ENCODE measurements around the gene PTPRG. TPM values are rescaled to one million over a fixed set of nuclear protein-coding genes. Genes with fewer than 3 reads are reported as not detected.

The PTPRG gene
- polyA plus RNA-seq, 1 donor: 95.1 TPM

DNA sequence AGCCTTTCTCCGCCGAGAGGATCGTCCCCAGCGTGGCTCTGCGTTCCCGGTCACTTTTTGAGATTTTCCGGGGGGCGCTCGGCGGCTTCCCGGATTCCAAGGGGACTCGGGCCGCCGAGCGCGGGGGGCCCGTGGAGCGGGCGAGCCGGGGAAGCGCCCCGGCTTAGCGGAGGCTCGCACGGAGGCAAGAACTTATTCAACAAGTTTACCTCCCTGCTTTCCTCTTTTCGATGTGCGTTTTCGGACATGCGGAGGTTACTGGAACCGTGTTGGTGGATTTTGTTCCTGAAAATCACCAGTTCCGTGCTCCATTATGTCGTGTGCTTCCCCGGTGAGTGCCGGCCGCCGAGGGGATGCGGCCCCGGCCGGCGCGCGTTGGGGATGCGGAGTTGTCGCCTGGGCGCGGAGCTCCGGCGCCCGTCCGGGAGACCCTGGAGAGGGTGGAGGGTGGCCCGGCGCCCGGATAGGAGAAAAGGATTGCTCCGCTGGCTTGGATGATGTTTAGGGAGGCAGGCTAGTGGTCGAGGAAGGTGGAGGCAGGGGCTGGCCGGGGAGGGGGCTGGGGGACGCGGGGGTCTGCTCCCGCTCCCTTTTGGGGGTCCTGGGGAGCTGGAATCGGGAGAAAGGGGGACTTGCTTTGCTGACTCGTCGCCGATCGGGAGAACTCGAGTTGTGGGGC lies 810 bp downstream of the PTPRG start:
- peak; percentile 26 for DNase-seq

DNA sequence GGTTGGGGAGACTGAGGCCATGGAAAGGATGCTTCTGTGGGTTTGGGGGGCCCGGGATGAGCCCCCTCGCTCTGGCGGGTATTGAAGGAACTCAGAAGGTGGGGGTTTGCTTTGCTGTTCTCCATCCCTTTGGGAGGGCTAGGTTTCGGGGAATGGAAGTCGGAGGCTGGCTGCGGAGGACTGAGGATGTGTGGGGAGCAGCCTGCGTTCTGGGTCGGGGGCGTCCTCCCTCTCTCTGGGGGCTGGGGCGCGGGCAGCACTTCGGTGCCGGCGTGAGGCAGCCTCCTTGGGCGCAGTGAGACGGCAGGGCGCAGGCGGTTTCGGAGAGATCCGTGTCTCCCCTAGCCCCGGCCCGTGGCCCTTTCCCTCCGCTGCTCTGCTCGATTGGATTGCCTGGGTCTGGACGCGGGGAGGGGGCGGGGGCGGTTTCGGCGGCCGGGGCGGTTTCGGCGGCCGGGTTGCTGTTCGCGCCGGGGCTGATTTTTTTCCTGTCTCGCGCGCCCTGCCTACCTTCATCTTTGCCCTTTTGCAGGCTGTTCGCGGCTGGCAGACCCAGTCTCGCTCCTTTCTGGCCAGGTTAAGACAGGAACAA lies 1.4 kb downstream of the PTPRG start:
- DNase-seq: peak; percentile 42

DNA sequence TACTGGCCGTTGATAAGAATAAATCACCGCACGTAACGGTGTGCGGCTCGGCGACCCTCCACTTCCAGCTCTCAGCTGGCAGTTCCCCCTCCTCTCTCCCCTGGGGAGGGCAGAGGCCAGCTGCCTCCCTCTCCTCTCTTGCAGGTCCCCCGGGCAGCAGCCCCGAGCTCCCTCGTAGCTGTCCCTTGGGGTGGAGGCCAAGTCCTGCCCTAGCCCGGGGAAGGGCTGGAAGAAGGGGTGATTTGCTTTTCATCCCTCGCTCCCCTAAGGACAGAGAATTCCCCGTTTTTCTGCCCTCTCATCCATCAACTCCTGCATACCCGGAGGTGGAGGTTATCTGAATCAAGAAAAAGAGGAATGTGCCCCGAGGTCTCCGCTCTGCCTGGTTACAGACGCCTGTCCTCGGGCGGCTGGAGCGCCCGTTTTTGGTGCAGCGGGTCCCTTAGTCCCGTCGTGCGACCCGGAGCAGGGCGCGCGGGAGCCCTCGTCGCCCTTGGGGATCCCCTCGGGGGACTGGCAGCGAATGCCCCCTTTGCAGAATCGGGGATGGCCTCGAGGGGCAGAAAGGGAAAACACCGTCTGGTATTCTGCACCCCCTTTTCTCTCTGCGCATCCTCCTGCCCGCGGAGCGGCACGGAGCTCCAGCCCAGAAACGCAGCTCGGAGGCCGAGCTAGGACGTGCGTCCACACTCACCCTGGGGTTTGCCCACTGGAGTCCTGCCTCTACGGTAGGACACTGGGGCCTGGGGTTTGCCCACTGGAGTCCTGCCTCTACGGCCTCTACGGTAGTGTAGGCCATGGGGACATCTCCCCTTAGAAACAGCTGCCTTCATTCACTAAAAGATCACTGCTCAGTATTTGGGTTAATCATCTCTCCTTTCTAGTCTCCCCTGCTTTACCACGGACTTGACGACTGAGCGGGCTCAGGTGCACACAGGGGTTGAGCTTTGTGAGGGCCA lies 2.2 kb downstream of the PTPRG start:
- DNase-seq: peak; percentile 18

DNA sequence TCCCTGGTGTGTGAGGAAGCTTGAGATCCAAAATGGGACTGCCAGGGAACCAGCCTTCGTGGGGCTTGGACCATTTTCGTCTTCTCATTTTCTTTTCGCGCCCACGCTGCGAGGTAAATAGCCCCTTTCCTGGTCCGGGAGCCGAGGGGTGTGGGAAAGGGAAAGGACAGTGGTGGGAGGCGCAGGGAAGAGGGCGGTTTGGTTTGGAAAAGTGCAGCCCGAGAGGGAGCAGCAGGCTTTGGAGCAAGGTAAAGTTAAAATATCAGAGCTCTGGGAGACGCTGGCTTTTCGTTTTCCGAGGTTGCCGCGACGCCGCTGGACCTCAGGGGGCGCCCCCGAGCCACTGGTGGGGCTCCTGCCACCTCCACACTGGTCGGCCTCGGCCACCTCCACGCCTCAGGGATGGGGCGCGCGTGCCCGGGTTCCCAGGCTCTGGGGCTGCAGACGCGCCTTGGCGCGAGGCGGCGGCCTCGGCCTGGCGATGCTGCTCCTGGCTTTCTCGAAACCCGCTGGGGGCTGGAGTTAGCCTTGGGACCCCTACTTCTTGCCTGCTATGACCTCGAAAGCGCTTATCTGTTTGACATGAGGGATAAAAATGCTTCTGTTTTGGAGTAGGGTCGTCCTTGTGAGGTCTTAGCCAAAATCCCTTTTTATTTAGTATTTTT lies 3.2 kb downstream of the PTPRG start:
- peak; percentile 81 for DNase-seq

DNA sequence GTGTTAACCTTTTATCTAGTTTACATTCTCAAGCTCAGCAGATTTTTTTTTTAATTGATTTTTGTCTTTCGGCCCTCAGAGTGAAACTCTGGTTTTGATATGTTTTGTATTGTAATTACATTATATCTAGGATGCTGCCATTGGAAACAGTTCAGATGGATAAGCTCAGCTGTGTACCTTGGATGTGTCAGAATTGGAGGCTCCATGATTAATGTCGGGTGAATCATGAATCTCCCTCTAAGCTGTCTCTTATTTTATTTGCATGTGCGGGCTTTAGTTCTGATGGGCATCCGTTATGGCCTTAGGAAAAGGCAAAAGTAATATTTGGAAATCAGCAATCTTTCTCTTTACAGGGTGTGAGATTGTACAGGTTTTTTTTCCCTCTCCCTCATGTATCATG lies 4.2 kb downstream of the PTPRG start:
- DNase-seq: no peak

DNA sequence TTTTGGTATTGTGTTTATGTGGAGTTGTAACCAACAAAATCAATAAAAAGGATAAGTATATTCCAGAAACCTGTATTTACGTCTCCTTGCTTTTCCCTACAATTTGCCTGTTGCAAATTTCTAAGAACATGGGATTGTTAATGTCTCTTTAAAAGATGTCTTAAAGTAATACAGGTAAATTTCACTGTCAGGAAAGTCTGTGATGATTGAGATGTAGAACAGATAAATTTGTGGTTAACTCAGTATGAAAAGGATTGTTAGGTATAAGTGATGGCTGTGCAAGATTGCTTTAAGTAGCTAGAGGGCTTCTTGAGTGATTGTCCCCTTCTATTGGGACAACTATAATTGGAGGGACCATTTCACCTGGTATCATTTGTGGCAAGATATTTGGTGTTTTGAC lies 6.8 kb downstream of the PTPRG start:
- DNase-seq: no peak

DNA sequence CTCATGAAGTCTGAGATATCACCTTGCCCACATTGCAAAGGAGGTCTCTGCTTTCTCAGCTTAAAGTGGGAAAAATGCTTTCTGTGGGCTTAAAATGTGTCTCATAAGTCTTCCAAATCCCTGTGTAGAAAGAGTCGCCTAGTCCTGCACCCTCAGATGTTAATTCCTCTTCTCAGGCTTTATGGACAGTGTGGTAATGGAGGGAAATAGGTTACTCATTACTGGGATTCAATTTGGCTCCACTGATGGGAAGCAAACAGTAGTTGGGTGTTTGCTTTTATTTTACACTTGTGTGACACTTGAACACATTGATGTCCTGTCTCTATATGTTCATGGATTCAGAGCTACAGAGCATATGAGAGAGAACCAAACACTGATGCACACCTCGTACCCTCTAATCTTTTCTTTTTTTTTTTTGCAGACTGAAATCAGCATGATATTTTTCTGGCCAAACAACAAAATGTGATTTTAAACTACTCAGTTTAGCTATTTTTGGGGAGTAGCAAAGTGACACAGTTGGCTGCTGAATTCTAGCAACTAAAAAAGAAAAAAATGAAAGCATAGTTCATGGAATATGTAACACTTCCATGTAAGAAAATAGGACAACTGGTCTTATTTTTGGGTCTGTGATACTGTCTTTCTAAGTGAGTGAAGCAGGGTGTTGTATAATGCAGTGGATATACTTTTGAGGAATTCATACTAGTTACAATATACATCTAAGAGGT lies 8.6 kb downstream of the PTPRG start:
- peak; percentile 36 for DNase-seq

DNA sequence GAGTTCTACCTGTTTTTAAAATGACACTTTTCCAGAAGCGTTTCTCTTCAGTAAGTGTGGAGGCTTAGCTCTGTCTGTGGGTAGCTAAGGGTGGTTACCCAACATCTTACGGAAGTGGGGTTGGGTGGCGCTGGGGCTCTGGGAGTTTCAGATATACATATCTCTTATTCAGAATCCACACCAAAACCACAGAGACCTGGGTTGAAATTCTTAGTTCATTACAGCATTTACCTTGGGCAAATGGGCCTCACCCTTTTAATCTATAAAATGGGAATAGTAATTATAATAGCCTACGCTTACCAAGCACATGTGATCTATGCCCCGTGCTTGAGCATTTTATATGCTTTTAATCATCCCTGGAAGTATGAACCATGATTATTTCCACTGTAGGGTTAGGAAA lies 9.4 kb downstream of the PTPRG start:
- DNase-seq: no peak

DNA sequence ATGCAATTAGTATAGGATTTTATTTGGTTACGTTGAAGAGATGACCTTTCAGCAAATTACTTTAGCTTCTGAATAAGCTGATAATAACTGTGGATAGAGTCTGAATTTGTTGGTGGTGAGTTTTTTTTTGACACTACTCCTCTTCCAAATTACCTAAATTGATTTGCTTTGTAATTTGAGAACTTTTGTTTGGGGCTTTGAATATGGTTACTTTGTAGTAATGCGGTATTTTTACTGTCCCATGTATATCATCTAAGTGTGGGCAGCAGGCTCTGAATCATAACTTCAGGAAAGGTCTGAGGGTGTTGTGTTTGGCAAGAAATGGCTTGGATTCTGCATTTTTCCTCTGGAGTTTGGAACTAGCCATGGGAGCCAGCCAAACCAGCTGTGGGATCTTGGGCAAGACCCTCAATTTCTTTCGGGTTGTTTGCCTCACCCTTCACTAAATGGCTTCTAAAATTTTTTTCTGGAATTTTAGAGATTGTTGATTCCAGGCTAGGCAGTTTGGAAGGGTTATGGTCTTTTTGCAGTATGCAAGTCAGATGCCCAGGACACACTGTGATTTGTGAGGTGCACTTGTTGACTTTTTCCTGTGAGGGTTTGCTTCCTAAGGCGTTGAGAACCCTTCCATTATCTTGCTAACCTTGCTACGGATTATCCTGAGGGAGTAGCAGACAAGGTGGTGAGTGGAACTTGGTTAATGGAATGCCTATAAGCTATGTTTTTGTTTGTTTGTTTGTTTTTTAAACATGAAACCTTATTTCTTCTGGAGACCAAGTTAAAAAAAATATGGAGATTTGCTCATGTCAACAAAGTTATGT lies 10.4 kb downstream of the PTPRG start:
- no peak for DNase-seq

DNA sequence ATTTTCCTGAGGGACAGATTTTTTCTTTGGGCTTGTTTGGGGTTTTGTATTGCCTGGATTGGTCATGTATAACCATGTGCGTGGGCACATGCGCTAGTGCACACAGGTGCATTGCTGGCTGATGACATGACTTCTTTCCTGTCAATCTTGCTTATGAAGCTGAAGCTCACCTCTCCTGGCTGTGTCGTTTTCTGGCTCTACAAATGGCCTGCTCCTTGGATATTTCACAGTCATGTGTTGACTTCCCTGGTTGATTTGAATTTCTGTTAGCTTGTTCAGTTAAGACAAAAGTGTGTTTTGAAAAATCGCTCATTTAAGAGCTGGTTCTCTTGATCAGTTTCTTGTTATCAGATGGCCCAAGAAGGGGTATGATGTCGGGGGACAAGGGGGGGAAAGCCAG lies 11.5 kb downstream of the PTPRG start:
- no peak for DNase-seq

DNA sequence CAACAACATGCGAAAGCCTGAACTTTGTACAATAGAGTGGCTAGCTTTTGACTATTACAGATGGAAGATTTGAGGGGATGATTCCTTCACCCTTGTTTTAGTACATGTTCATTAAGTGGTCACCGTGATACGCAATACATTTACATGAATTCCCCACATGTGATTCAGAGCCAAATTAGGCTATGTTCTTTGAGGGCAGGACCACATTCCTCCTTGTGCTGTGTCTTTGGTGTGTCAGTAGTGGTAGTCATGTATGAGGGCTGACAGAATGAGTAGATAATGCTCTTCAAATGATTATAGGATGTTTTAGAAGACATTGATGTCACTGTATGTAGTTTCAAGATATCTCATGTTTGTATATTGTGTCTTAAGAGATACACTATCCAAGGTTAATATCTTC lies 12.1 kb downstream of the PTPRG start:
- DNase-seq: no peak

DNA sequence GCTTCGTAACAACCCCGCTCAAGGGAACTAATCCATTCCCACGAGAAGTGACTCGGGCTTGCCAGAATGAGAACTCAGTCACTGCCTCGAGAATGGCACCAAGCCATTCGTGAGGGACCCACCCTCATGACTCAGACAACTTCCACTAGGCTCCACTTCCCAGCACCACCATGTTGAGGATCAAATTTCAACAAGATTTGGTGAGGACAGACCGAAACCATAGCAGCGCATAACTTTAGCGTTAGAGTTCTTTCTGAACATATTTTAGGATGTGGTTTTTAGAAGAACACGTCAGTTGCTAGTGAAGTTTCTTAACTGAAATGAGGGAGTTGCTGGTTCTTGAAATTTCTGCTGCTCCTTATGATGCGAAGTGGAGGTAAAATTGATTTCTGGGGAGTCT lies 13.5 kb downstream of the PTPRG start:
- DNase-seq: no peak

DNA sequence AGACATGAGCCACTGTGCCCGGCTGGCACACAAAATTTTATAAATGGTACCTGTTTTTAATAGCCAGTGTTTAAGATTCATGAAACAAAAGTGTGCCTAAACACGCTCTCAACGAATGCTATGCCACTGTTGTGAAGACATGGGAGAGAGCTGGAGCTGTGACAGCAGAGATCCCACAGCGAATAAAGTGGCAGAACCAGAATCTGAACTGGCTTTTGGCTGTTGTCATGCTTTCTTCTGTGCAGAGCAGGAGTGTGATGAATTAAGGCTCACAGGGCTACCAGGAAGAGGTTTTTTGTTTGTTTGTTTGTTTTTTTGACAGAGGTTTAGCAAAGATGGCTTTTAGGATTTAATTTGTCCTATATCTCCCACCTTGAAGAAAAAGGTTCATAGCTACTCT lies 14.5 kb downstream of the PTPRG start:
- DNase-seq: no peak

DNA sequence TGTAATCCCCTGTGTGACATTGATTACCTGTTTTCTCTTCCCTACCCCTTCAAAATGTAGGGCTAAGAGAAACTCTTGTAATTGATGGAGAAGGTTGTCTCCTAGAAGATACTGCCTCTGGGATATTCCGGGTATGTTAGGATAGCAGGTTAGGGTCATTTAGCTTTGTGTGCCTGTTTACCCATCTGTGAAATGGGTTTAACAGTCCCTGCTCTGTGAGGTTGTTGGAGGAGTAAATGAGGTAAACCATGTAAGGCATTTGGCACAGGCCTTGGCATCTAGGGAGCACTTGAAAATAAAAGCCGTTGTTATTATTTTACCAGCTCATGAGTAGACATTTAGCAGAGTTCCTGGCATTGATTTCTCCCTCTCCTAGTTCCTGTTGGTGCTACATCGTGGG lies 16.4 kb downstream of the PTPRG start:
- no peak for DNase-seq

DNA sequence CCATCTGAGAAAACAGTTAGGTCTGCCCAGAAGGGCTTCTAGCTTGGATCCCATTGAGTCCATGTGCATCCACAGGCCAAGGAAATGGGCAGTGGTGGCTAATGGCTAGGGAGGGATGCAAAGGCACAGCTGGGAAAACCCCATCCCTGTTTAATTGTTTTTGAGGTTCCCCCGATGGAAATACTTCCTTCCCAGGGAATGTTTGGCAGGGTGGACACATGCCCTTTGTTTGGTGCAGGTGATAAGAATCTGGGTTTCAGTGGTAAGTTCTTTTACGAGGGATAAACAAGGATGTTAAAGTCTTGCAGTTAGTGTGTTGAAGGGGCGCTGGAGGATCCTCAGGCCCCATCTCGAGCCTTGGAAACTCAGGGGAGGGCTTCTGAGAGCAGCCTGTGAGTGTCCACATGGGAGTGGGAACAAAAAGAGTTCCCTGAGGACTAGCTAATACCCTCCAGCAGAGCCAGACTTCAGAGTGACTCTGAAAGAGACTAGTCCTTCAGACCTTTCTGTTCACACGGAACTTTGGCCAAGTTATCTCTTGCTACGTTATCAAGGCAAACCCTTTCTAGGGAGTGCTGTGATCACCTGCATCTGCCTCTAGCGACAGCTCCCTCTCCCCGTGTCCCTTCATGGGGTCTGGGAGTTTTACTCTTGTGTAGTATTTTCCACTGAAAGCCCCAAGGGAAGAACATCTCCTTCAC lies 17.4 kb downstream of the PTPRG start:
- DNase-seq: no peak

DNA sequence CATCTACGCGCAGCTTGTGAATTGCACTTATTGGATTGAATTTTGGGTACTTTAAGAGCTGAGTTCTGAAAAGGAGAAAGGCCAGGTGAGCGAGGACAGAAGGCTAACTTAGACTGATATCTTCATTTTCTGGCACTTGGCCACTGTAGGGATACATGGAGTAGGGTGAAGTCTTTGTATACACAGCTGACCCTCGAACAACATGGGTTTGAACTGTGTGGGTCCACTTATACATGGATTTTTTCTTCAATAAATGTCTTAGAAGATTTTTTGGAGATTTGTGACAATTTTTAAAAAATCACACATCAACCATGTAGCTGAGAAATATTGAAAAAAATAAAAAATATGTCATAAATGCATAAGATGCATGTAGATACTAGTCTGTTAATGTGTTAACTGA lies 18.3 kb downstream of the PTPRG start:
- no peak for DNase-seq

DNA sequence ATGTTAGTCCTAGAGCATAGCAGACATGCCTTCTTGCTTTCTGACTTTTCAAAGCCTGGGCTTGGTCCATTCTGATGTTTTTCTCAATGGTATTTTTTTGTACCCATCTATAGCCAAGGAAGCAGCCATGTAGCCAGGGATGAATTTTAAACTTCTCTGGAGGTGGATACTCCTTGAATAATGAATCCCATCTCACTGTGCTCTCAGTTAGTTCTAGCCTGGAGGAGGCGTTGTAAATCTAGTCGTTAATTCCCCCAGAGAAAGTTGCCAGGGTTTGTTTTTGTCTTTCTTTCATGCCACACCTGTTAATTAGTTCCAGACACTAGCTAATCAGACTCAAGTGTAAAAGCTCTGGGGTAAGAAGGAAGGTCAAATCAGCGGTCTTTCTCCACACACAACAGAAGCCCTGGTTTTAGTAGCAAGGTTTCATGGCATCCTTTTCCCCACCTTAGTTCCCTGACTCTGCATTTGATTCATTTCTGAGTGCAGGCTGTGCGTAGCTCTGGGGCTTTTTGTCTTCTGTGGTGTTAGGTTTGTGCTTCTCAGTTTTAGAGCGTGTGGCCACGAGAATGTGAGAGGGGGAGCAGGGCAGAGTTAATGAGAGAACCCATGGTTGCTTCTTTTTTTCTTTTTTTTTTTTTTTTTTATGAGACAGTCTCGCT lies 19.7 kb downstream of the PTPRG start:
- DNase-seq: no peak

DNA sequence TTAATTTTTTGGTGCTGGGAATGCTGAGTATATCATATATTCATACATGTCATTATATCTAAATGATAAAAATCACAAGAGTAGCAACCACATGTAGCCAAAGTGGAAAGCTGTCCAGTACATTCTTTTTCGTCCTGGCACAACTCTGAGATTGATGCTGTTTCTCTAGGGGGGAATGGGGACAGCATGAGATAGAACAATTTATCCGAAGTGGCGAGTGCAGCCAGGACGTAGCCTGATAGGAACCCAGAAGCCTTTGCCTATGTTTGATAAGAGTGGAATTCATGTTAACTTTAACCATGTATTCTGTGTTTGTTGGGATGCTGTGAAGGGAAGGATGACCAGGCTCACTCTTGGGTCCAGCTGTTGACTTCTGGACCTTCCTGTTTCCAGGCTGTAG lies 20.9 kb downstream of the PTPRG start:
- no peak for DNase-seq

DNA sequence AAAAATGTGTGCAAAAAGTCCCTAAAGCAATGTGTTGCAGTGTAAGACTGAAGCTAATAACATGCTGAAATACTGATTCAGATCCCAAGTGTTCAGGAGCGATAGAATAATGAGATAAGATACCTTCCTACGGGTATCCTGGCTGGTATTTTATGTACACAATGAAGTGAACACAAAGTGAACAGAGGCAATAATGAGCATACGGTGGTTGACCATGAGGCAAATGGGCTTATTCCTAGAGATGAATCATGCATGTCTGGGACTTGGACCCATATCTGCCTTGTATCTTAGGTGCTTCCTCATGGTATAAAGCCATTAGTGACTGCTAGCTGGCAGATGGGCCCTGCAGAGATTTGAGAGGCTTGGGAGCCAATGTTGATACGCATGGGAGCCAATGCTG lies 21.5 kb downstream of the PTPRG start:
- no peak for DNase-seq
